Amniotic stem cell (primary cell): ENCODE measurements around the gene ZNF853.
"Not testable (repeated sequence)": the region's sequence is repeated elsewhere in the genome, so short reads cannot be mapped to it uniquely, and the experiment has no call there.

ENCODE experiments used
- DNase-seq: peaks from one replicate; lab custom pipeline; 2025; lab: John Stamatoyannopoulos, UW

ZNF853 gene

DNA sequence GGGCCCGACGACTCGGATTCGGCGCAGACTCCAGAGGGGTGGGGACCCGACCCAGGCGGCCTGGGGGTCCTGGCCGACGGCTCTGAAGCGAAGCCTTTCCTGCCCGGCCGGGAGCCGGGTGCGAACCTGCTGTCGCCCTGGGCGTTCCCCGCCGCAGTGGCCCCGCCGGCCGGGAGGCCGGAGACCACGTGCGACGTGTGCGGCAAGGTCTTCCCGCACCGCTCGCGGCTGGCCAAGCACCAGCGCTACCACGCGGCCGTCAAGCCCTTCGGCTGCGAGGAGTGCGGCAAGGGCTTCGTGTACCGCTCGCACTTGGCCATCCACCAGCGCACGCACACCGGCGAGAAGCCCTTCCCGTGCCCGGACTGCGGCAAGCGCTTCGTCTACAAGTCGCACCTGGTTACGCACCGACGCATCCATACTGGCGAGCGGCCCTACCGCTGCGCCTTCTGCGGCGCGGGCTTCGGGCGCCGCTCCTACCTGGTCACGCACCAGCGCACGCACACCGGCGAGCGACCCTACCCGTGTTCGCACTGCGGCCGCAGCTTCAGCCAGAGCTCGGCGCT is 37.1 kb downstream of the ZNF853 start:
- no peak for DNase-seq

DNA sequence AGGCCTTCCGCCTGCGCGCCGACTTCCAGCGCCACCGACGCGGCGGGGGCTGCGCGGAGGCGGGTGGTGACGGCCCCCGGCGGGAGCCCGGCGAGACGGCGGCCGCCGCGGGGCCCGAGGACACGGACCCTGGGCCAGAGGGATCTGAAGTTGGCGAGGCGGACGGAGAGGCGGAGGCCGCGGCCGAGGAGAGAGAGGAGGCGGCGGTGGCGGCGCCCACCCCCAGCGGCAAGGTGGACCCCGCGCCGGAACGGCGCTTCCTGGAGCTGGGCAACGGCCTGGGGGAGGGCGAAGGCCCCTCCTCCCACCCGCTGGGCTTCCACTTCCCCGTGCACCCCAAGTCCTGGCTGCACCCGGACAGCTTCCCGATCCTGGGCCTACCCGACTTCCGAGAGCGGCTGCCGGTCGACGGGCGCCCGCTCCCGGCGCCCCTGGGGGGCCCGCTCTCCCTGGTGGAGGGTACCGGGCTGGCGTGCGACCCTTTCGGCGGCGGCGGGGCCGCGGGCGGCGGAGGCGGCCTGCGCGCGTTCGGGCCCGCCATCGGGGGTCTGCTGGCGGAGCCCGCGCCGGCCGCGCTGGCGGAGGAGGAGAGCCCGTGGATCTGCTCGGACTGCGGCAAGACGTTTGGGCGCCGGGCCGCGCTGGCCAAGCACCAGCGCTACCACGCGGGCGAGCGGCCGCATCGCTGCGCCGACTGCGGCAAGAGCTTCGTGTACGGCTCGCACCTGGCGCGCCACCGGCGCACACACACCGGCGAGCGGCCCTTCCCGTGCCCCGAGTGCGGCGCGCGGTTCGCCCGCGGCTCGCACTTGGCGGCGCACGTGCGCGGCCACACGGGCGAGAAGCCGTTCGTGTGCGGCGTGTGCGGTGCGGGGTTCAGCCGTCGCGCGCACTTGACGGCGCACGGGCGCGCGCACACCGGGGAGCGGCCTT is 37.9 kb downstream of the ZNF853 start:
- no peak for DNase-seq

DNA sequence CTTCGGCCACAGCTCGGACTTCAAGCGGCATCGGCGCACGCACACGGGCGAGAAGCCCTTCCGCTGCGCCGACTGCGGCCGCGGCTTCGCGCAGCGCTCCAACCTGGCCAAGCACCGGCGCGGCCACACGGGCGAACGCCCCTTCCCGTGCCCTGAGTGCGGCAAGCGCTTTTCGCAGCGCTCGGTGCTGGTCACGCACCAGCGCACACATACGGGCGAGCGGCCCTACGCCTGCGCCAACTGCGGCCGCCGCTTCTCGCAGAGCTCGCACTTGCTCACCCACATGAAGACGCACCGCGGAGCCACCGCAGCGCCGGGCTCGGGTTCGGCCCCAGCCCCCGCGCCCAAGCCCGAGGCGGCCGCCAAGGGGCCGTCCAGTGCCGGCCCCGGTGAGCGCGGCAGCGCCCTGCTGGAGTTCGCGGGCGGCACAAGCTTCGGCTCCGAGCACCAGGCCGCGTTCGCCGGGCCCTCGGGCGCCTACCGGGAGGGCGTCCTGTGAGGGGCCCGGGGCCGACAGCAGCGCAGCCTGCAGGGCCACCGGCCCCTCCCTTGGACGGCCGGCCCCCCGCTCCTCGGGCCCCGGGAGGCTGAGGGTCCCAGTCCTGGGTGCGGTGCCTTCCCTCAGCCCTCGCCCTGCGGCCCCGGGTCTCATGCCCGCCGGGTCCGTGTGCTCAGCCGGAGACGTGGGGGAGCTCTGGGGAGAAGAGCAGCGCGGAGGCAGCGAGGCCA is 38.9 kb downstream of the ZNF853 start:
- DNase-seq = no peak

DNA sequence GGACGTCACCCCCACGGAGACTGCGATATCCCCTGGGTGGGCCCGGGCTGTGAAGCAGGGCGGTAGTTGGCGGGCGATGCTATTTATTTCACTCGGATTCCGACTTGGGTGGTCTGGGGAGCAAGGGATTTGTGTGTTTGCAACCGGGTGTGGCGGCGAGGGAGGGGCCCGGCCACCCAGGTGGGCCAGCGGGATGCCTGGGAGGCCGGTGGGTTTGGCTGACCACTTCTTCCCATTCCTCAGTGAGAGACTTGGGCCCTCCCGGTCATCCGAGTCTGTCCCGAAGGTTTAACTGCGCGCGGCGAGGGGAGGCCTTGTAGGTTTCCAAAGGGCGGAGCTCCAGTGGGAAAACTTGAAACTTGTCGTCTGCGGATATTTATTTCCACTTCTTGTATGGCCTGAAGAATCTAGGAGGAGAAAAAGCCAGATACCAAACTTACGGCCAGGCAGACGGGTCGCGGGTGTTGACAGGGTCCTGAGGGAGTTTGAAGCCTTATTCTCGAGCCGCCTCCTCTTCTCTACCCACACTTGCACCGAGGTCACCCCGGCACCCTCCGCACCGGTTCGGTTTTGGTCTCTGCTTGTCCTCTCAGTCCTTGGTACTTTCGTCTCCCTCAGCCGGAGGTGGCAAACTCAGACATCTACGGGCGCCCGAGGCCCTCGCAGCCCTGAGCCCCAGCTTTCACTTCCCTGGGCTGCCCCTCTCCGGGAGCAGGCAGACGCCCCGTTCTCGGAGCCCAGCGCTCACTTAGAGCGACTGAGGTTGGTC is 39.6 kb downstream of the ZNF853 start:
- DNase-seq = no peak

DNA sequence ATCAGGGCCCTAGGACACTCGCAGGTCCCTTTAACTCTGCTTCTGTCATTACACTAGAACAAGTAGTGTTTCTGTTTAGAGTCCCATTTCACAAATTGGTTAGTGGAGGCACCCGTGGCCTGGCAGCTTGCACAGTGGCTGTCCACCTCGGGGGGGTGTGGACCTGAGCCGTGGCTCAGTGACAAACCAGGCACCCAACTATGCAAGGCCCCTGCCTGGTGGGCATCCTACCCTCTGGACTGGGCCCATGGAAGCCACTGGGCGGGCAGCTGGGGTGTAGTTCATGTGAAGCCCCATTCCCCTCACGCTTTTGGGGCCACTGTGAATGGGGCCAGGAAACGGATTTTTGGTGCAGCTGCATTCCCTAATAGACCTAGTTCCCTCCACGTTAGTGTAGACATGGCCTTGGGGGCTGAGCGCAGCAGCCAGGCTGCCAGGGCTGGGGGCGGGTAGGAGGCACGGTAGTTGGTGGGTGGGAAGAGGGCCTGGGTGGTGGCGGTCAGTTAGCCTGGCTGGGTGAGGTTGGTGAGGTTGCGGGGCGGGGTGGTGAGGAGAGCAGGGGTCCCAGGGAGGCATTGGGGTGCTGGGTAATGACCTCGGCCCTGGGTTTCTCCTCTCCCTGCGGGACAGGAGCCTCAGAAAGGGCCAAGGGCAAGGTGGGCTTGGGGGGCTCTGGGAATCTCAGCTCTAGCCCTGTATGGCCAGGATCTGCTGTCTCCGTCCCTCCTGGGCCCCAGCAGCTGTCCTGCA is 40.4 kb downstream of the ZNF853 start:
- DNase-seq = no peak

DNA sequence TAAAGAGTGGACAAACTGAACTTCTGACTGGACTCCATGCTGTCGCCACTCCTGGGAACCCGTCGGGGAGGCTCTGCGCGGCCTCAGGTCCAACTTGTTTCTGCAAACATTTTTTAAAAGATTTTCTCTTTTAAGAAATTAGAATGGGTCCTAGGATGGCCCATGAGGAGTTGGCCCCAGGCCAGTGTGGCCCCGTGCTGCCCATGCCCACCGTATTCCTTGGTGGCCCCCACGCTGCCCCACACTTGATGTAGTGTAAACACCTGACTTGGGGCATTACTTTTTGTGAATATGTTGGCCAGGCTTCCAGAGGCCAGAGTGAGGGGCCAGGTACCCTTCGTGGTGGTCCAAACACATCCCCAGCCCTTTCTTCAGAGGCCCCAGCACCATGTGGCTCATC is 41.0 kb downstream of the ZNF853 start:
- DNase-seq = no peak

DNA sequence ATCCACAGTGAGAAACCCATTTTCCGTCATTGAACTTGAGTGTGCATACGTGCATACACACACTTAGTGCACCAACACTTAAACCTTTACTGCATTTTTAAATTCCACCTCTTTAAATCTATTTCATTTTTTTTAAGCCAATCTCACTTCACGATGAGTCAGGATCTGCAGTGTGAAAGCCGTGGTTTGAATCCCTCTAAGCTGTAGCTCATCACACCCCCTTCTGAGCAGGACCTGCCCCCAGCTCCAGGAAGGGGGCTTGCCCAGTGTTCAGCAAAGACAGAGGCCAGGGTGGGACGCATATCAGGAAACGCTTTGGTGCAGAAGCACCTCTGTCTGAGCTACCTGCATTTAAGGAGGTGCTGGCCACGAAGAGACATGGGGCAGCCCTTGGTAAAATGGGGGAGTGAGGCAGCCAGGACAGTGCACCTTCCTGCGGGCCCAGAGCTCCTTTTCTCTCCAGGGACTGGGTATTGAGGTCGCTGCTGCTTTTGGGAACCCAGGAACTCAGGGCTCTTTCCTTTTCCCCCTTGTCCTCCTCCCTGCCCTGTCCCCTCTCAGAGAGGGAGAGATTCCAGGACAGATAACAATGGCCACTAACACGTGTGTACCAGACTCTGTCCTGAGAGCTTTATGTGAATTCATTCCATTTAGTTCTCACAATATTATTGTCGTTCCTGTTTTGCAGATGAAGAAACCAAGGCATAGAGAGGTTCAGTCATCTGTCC is 43.4 kb downstream of the ZNF853 start:
- DNase-seq = no peak

DNA sequence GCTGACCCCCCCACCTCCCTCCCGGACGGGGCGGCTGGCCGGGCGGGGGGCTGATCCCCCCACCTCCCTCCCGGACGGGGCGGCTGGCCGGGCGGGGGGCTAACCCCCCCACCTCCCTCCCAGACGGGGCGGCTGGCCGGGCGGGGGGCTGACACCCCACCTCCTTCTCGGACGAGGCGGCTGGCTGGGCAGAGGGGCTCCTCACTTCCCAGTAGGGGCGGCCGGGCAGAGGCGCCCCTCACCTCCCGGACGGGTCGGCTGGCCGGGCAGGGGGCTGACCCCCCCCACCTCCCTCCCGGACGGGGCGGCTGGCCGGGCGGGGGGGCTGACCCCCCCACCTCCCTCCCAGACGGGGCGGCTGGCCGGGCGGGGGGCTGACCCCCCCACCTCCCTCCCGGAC is 55.4 kb downstream of the ZNF853 start:
- DNase-seq = not testable (repeated sequence)
